Stimulated activated naive B cell treated with anti-CD40 and anti-IgM and Interleukin-4, amounts not matched to agents 10 μg/mL and 1 μg/mL and 100 μg/mL, for 72 hours (primary cell): ENCODE data around the gene SMPD3.

Source experiments
- ATAC-seq, 2 donors: fragments of 150-1000 bp; cut with Tn5 transposase; replicated peaks; 2 replicates each; pipeline ENCODE4 v1.10.0; 2021; ENCODE audit warnings: moderate library complexity in 1 of 2
- DNase-seq: peaks from one replicate; pipeline ENCODE4 v3.0.0; 2021
- H3K27ac Mint-ChIP-seq: one replicate; pipeline ENCODE4 v1.8.0; 2022; ENCODE audit warnings: mild to moderate bottlenecking, mixed read lengths
- H3K27me3 Mint-ChIP-seq, 2 donors: one replicate each; pipeline ENCODE4 v1.8.0; 2022; ENCODE audit warnings: mixed read lengths in 2 of 2
- H3K36me3 Mint-ChIP-seq, 2 donors: one replicate each; pipeline ENCODE4 v1.8.0; 2022; ENCODE audit warnings: mixed read lengths in 2 of 2, mild to moderate bottlenecking in 1 of 2
- H3K4me1 Mint-ChIP-seq, 2 donors: one replicate each; pipeline ENCODE4 v1.8.0; 2022; ENCODE audit warnings: mixed read lengths in 2 of 2, mild to moderate bottlenecking in 1 of 2
- H3K4me3 Mint-ChIP-seq, 2 donors: one replicate each; pipeline ENCODE4 v1.8.0; 2022; ENCODE audit warnings: mild to moderate bottlenecking in 2 of 2, mixed read lengths in 2 of 2, moderate library complexity in 1 of 2
- H3K9me3 Mint-ChIP-seq, 2 donors: one replicate each; pipeline ENCODE4 v1.8.0; 2022; ENCODE audit warnings: mixed read lengths in 2 of 2, mild to moderate bottlenecking in 1 of 2

SMPD3 gene

GRCh38 chr16:68434624-68435210 is 13.6 kb downstream of the SMPD3 start:
- no peak for ATAC-seq
- DNase-seq, result no peak
- no peak overlapping the region for H3K27ac Mint-ChIP-seq
- H3K4me1 Mint-ChIP-seq, result no peaks in the 10 kb centered on the region
- H3K4me3 Mint-ChIP-seq, result no peak overlapping the region
- peaks cover 6 to 12% of the 10 kb centered on the region in 2 donors for H3K36me3 Mint-ChIP-seq
- H3K9me3 Mint-ChIP-seq, result peaks cover 6 to 14% of the 10 kb centered on the region in 2 donors
- H3K27me3 Mint-ChIP-seq, result peaks cover 19 to 24% of the 10 kb centered on the region in 2 donors

- Mint-ChIP-seq H3K4me3 (no peak overlapping the region), H3K27me3 (peaks cover 9 to 12% of the 10 kb centered on the region in 2 donors), H3K4me1 (no peaks in the 10 kb centered on the region), H3K27ac (no peak overlapping the region), H3K9me3 (peaks cover 6 to 14% of the 10 kb centered on the region in 2 donors), H3K36me3 (peaks cover 6 to 8% of the 10 kb centered on the region in 2 donors)
- ATAC-seq, result no peak
- DNase-seq, result no peak
Observed at GRCh38 chr16:68433316-68433715, 15.0 kb downstream of the SMPD3 start.

GRCh38 chr16:68432701-68433100 is 15.6 kb downstream of the SMPD3 start:
- DNase-seq, result no peak
- Mint-ChIP-seq H3K4me3 (no peak overlapping the region), H3K36me3 (peaks cover 6 to 8% of the 10 kb centered on the region in 2 donors), H3K27me3 (peaks cover 6 to 16% of the 10 kb centered on the region in 2 donors), H3K9me3 (peaks cover 6 to 14% of the 10 kb centered on the region in 2 donors), H3K27ac (no peak overlapping the region), H3K4me1 (no peaks in the 10 kb centered on the region)
- no peak for ATAC-seq

- Mint-ChIP-seq H3K27ac (no peak overlapping the region), H3K36me3 (no peaks in the 10 kb centered on the region)
Observed at GRCh38 chr16:68429076-68429854, 19.0 kb downstream of the SMPD3 start.

GRCh38 chr16:68427649-68428303 is 20.5 kb downstream of the SMPD3 start:
- no peak for ATAC-seq
- no peak for DNase-seq
- Mint-ChIP-seq H3K27ac (no peak overlapping the region), H3K9me3 (no peaks in the 10 kb centered on the region), H3K4me3 (no peak overlapping the region), H3K4me1 (peaks cover 0 to under 1% of the 10 kb centered on the region in 2 donors), H3K27me3 (peaks cover 0 to 11% of the 10 kb centered on the region in 2 donors), H3K36me3 (no peaks in the 10 kb centered on the region)

More at GRCh38 chr16:68429076-68429854, 19.0 kb downstream of the SMPD3 start:
- Mint-ChIP-seq H3K4me1 (no peaks in the 10 kb centered on the region), H3K27me3 (peaks cover 0 to 11% of the 10 kb centered on the region in 2 donors), H3K9me3 (no peaks in the 10 kb centered on the region), H3K4me3 (no peak overlapping the region)
- no peak for ATAC-seq
- no peak for DNase-seq

GRCh38 chr16:68426347-68426652 is 22.0 kb downstream of the SMPD3 start:
- no peak overlapping the region for H3K27ac Mint-ChIP-seq
- H3K4me1 Mint-ChIP-seq, result peaks cover 3 to 7% of the 10 kb centered on the region in 2 donors
- no peaks in the 10 kb centered on the region for H3K9me3 Mint-ChIP-seq
- ATAC-seq, result no peak
- H3K4me3 Mint-ChIP-seq, result no peak overlapping the region
- H3K36me3 Mint-ChIP-seq, result no peaks in the 10 kb centered on the region
- H3K27me3 Mint-ChIP-seq, result peaks cover 0 to 11% of the 10 kb centered on the region in 2 donors
- no peak for DNase-seq

- H3K27me3 Mint-ChIP-seq, result peaks cover 0 to 11% of the 10 kb centered on the region in 2 donors
- peaks cover 3 to 7% of the 10 kb centered on the region in 2 donors for H3K4me1 Mint-ChIP-seq
- no peak for DNase-seq
- no peak for ATAC-seq
- H3K4me3 Mint-ChIP-seq, result no peak overlapping the region
- no peaks in the 10 kb centered on the region for H3K9me3 Mint-ChIP-seq
- H3K27ac Mint-ChIP-seq, result no peak overlapping the region
- H3K36me3 Mint-ChIP-seq, result no peaks in the 10 kb centered on the region
Observed at GRCh38 chr16:68425498-68426346, 22.6 kb downstream of the SMPD3 start.

- Mint-ChIP-seq H3K9me3 (no peaks in the 10 kb centered on the region), H3K27ac (no peak overlapping the region), H3K36me3 (no peaks in the 10 kb centered on the region), H3K4me1 (peaks cover 4 to 9% of the 10 kb centered on the region in 2 donors), H3K27me3 (peaks cover 0 to 11% of the 10 kb centered on the region in 2 donors), H3K4me3 (no peak overlapping the region)
- ATAC-seq (no peak), DNase-seq (no peak)
Observed at GRCh38 chr16:68423771-68424170, 24.5 kb downstream of the SMPD3 start.

- H3K9me3 Mint-ChIP-seq, result no peaks in the 10 kb centered on the region
- no peak overlapping the region for H3K27ac Mint-ChIP-seq
- DNase-seq (no peak), ATAC-seq (no peak)
- H3K36me3 Mint-ChIP-seq, result no peaks in the 10 kb centered on the region
- peaks cover 0 to 1% of the 10 kb centered on the region in 2 donors for H3K27me3 Mint-ChIP-seq
- H3K4me3 Mint-ChIP-seq, result no peak overlapping the region
- peaks cover 16 to 22% of the 10 kb centered on the region in 2 donors for H3K4me1 Mint-ChIP-seq
Observed at GRCh38 chr16:68422396-68422960, 25.8 kb downstream of the SMPD3 start.

- Mint-ChIP-seq H3K4me1 (peaks cover 27 to 33% of the 10 kb centered on the region in 2 donors), H3K27me3 (no peaks in the 10 kb centered on the region), H3K9me3 (no peaks in the 10 kb centered on the region), H3K4me3 (no peak overlapping the region), H3K27ac (no peak overlapping the region), H3K36me3 (no peaks in the 10 kb centered on the region)
- ATAC-seq, result no peak
- DNase-seq, result no peak
Observed at GRCh38 chr16:68421076-68421475, 27.2 kb downstream of the SMPD3 start.

GRCh38 chr16:68420366-68420942 is 27.9 kb downstream of the SMPD3 start:
- Mint-ChIP-seq H3K27ac (no peak overlapping the region), H3K36me3 (no peaks in the 10 kb centered on the region), H3K4me1 (peaks cover 27 to 33% of the 10 kb centered on the region in 2 donors), H3K27me3 (no peaks in the 10 kb centered on the region), H3K4me3 (no peak overlapping the region), H3K9me3 (no peaks in the 10 kb centered on the region)
- DNase-seq (no peak), ATAC-seq (no peak)

- ATAC-seq, result peak; percentile 88
Observed at GRCh38 chr16:68417711-68418301, 30.5 kb downstream of the SMPD3 start.

More at GRCh38 chr16:68417711-68418301, 30.5 kb downstream of the SMPD3 start:
- DNase-seq, result peak; percentile 37
- Mint-ChIP-seq H3K27me3 (no peaks in the 10 kb centered on the region), H3K9me3 (no peaks in the 10 kb centered on the region), H3K27ac (peak overlapping the region; percentile 69), H3K4me1 (peaks cover 29 to 33% of the 10 kb centered on the region in 2 donors), H3K4me3 (peak overlapping the region; percentile 69 to 79), H3K36me3 (no peaks in the 10 kb centered on the region)
